ENCODE data around the gene METTL26. TPM values are rescaled to one million over a fixed set of nuclear protein-coding genes. Genes with fewer than 3 reads are reported as not detected.

Gene METTL26
- total and polyA plus RNA-seq, 2 of the 4 experiments (the other 2 are of a cell fraction), result 46.8 to 128 TPM

DNA sequence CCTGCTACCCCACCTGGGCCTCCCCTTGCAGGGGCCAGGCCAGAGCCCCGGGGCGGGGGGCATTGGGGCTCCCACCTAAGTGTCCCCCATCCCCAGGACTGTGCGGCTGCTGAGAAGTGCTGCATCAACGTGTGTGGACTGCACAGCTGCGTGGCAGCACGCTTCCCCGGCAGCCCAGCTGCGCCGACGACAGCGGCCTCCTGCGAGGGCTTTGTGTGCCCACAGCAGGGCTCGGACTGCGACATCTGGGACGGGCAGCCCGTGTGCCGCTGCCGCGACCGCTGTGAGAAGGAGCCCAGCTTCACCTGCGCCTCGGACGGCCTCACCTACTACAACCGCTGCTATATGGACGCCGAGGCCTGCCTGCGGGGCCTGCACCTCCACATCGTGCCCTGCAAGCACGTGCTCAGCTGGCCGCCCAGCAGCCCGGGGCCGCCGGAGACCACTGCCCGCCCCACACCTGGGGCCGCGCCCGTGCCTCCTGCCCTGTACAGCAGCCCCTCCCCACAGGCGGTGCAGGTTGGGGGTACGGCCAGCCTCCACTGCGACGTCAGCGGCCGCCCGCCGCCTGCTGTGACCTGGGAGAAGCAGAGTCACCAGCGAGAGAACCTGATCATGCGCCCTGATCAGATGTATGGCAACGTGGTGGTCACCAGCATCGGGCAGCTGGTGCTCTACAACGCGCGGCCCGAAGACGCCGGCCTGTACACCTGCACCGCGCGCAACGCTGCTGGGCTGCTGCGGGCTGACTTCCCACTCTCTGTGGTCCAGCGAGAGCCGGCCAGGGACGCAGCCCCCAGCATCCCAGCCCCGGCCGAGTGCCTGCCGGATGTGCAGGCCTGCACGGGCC, 3.4 kb downstream of the METTL26 start:
- H2BK15ac ChIP-seq (ENCODE audit: low read depth, low read length), result no peak overlapping the region
- H4K8ac ChIP-seq (ENCODE audit: low read depth in 2 of 2, low read length in 2 of 2), result no peak overlapping the region
- peaks cover 25% of the 10 kb centered on the region for H3K4me1 ChIP-seq (ENCODE audit: control insufficient read depth, insufficient read depth, low read length)
- no peak overlapping the region for H3K4ac ChIP-seq (ENCODE audit: low read depth, low read length)
- intact Hi-C loops (cut with micrococcal nuclease) (no loop called here), in situ Hi-C loops (cut with MboI; ENCODE audit: low sequenced_read_pairs) (no loop called here), dilution Hi-C loops (cut with HindIII; ENCODE audit: low sequenced_read_pairs, unreplicated experiment) (no loop called here)
- H2AK9ac ChIP-seq (replicated peaks; ENCODE audit: low read depth, low read length, poor library complexity), result peak overlapping the region; percentile 55
- no peak overlapping the region for H2BK120ac ChIP-seq (ENCODE audit: low read depth, low read length)
- ChIA-PET CTCF (no interaction called here), POLR2A (ENCODE audit: unreplicated experiment) (no interaction called here)
- no peak overlapping the region for H3K4me2 ChIP-seq (ENCODE audit: low read depth, low read length)
- H4K20me1 ChIP-seq (ENCODE audit: insufficient read depth, low read length), result peaks cover 4% of the 10 kb centered on the region
- H2AFZ ChIP-seq (replicated peaks; ENCODE audit: low read length, poor library complexity), result no peak overlapping the region
- 93% methylated on average over 37 of the region's 67 CpGs; no CpG with 5 or more reads in 1 of the 2 experiments for WGBS, 2 experiments (ENCODE audit: extremely low coverage in 2 of 2, insufficient read length in 1 of 2)
- H3K18ac ChIP-seq (ENCODE audit: low read depth, low read length), result no peak overlapping the region
- no peak overlapping the region for H3K4me3 ChIP-seq (ENCODE audit: insufficient read depth, low read depth, low read length)
- peaks cover 0 to 17% of the 10 kb centered on the region in 2 experiments; a peak in 2 of 4 replicates for H3K79me1 ChIP-seq (ENCODE audit: low read depth in 1 of 2, low read length in 2 of 2)
- BruUV-seq (replicated peaks), result no TSS peak
- H2BK20ac ChIP-seq (ENCODE audit: low read depth, low read length), result no peak overlapping the region
- H4K5ac ChIP-seq (ENCODE audit: low read depth, low read length), result no peak overlapping the region
- H4K91ac ChIP-seq (ENCODE audit: insufficient read depth, low read depth, low read length), result no peak overlapping the region
- H3K9ac ChIP-seq (ENCODE audit: low read depth, low read length), result no peak overlapping the region
- ATAC-seq (ENCODE audit: low read depth) (no peak), DNase-seq (no peak)
- no peak overlapping the region for H3K27ac ChIP-seq (ENCODE audit: insufficient read depth, low read length)
- no peak overlapping the region for H2AK5ac ChIP-seq (ENCODE audit: low read depth, low read length)
- H3K36me3 ChIP-seq (ENCODE audit: control insufficient read depth, insufficient read depth, low read length), result peaks cover 12% of the 10 kb centered on the region; the same call in 1 of the 2 replicates
- H2BK5ac ChIP-seq (ENCODE audit: low read depth, low read length, poor library complexity, severe bottlenecking), result no peak overlapping the region
- H3K56ac ChIP-seq (ENCODE audit: extremely low read depth, insufficient read depth, low read length), result no peak overlapping the region
- H3K14ac ChIP-seq (replicated peaks; ENCODE audit: low read depth, low read length), result no peak overlapping the region
- H3K9me1 ChIP-seq (ENCODE audit: insufficient read depth, low read length), result 0 out of 2 replicates have a peak, but pooled peaks cover 5% of the 10 kb centered on the region
- H3K23ac ChIP-seq (ENCODE audit: low read depth, low read length), result no peak overlapping the region
- H3K27me3 ChIP-seq (ENCODE audit: control insufficient read depth, insufficient read depth, low read length), result no peaks in the 10 kb centered on the region
- H3K9me3 ChIP-seq (ENCODE audit: control insufficient read depth, insufficient read depth, low read length), result no peaks in the 10 kb centered on the region
- no peak for TF ChIP-seq SMC3 (IDR thresholded peaks at IDR 0.05; ENCODE audit: low read depth, low read length)
- no peak for TF ChIP-seq RFX5 (IDR thresholded peaks at IDR 0.05; ENCODE audit: low read depth, low read length)
- TF ChIP-seq MAFK (IDR thresholded peaks at IDR 0.05; ENCODE audit: low read depth, low read length), result no peak
- TF ChIP-seq BHLHE40 (IDR thresholded peaks at IDR 0.05; ENCODE audit: low read depth, low read length), result no peak
- no peak for TF ChIP-seq CEBPB (IDR thresholded peaks at IDR 0.05; ENCODE audit: low read depth, low read length)
- no peak for TF ChIP-seq CTCF (conservative IDR thresholded peaks at IDR 0.05; ENCODE audit: low read depth, low read length)
- TF ChIP-seq MAZ (IDR thresholded peaks at IDR 0.05; ENCODE audit: borderline replicate concordance, low read depth, low read length), result no peak
- no peak for TF ChIP-seq FOS (IDR thresholded peaks at IDR 0.05; ENCODE audit: low read depth, low read length)
- TF ChIP-seq USF2 (IDR thresholded peaks at IDR 0.05; ENCODE audit: low read depth, low read length), result no peak
- TF ChIP-seq RAD21 (IDR thresholded peaks at IDR 0.05; ENCODE audit: low read length), result no peak
- TF ChIP-seq CHD1 (IDR thresholded peaks at IDR 0.05; ENCODE audit: low read depth, low read length), result no peak
- no peak for TF ChIP-seq ELK1 (IDR thresholded peaks at IDR 0.05; ENCODE audit: borderline replicate concordance, low read depth, low read length)
- no peak for TF ChIP-seq MXI1 (IDR thresholded peaks at IDR 0.05; ENCODE audit: borderline replicate concordance, low read depth, low read length)
- no peak for TF ChIP-seq RCOR1 (IDR thresholded peaks at IDR 0.05; ENCODE audit: insufficient replicate concordance, low read length)

All from IMR-90 (cell line).